Fibroblast of skin of left biceps (primary cell): Measurements from ENCODE around the gene CACNA1A.

Experiments used
- DNase-seq, 2 experiments: peaks; one replicate each; pipeline ENCODE4 v3.0.0-alpha.2; 2013; ENCODE audit warnings: low read depth in 2 of 2

The CACNA1A gene

GRCh38 chr19:13493516-13494310 lies 12.6 kb downstream of the CACNA1A start:
- DNase-seq = no peak

GRCh38 chr19:13492128-13492527 lies 14.2 kb downstream of the CACNA1A start:
- DNase-seq = peak; percentile 28 to 29

GRCh38 chr19:13487985-13488384 lies 18.3 kb downstream of the CACNA1A start:
- no peak for DNase-seq

GRCh38 chr19:13484166-13484565 lies 22.1 kb downstream of the CACNA1A start:
- DNase-seq = no peak

GRCh38 chr19:13483215-13483614 lies 23.1 kb downstream of the CACNA1A start:
- DNase-seq = no peak

GRCh38 chr19:13478576-13478975 lies 27.7 kb downstream of the CACNA1A start:
- no peak for DNase-seq

GRCh38 chr19:13476071-13476470 lies 30.2 kb downstream of the CACNA1A start:
- no peak for DNase-seq

GRCh38 chr19:13475044-13475443 lies 31.2 kb downstream of the CACNA1A start:
- no peak for DNase-seq

- no peak for DNase-seq
Measured at GRCh38 chr19:13466697-13467096, 39.6 kb downstream of the CACNA1A start.

- no peak for DNase-seq
Measured at GRCh38 chr19:13463296-13463695, 43.0 kb downstream of the CACNA1A start.

GRCh38 chr19:13461536-13461935 lies 44.7 kb downstream of the CACNA1A start:
- no peak for DNase-seq

GRCh38 chr19:13460045-13460444 lies 46.2 kb downstream of the CACNA1A start:
- DNase-seq = no peak

GRCh38 chr19:13459351-13459750 lies 46.9 kb downstream of the CACNA1A start:
- DNase-seq = no peak

- no peak for DNase-seq
Measured at GRCh38 chr19:13451434-13451995, 54.8 kb downstream of the CACNA1A start.

GRCh38 chr19:13447978-13448377 lies 58.3 kb downstream of the CACNA1A start:
- DNase-seq = no peak

- peak; percentile 6 to 7 for DNase-seq
Measured at GRCh38 chr19:13441810-13442512, 64.3 kb downstream of the CACNA1A start.

- no peak for DNase-seq
Measured at GRCh38 chr19:13437919-13438618, 68.2 kb downstream of the CACNA1A start.

- no peak for DNase-seq
Measured at GRCh38 chr19:13436352-13436751, 69.9 kb downstream of the CACNA1A start.

GRCh38 chr19:13430790-13431582 lies 75.3 kb downstream of the CACNA1A start:
- DNase-seq = peak; percentile 4 to 5

GRCh38 chr19:13429563-13429962 lies 76.7 kb downstream of the CACNA1A start:
- no peak for DNase-seq

GRCh38 chr19:13428352-13428751 lies 77.9 kb downstream of the CACNA1A start:
- DNase-seq = no peak
